ENCODE measurements around the gene MPHOSPH9.

DNA sequence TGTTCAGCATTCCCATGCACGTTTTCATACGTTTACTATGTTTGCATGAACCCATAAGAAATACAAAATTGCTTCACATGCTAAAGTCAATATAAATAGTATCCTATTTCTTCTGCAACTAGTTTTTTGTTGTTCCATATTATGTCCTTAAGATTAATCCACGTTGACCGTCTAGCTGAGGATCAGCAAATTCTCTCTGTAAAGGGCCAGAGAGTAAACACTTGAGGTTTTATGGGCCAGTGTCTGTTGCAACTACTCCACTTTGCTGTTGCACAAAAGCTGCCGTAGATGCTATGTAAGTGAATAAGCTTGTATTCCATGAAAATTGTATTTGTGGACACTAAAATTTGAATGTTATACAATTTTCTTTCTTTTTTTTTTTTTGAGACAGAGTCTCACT lies 61.0 kb downstream of the MPHOSPH9 start:
- TF ChIP-seq POLR2A (IDR thresholded peaks at IDR 0.05; ENCODE audit: low read depth, low read length), result no peak
- TF ChIP-seq MAX (IDR thresholded peaks at IDR 0.05; ENCODE audit: insufficient read depth, insufficient read length), result no peak
- no peak for TF ChIP-seq CTCF (IDR thresholded peaks at IDR 0.05; ENCODE audit: extremely low read depth in 1 of 2, insufficient read depth in 1 of 2, low read depth in 1 of 2, low read length in 2 of 2)
- no peak for TF ChIP-seq EZH2 (IDR thresholded peaks at IDR 0.05; ENCODE audit: borderline replicate concordance, low read depth, low read length, severe bottlenecking)
- no peak for TF ChIP-seq JUN (IDR thresholded peaks at IDR 0.05; ENCODE audit: borderline replicate concordance, insufficient read depth, insufficient read length, low read depth)
- no peak for TF ChIP-seq POLR2AphosphoS5 (IDR thresholded peaks at IDR 0.05; ENCODE audit: insufficient read depth, low read depth, low read length)
- TF ChIP-seq MYC (IDR thresholded peaks at IDR 0.05; ENCODE audit: low read depth, low read length), result no peak
